ENCODE results near the gene POLR3H. TPM values are rescaled to one million over a fixed set of nuclear protein-coding genes. Genes with fewer than 3 reads are reported as not detected.
"Not testable (repeated sequence)": the region's sequence is repeated elsewhere in the genome, so short reads cannot be mapped to it uniquely, and the experiment has no call there.

POLR3H gene
- total RNA-seq (2014; rRNA removed; shearing (Covaris generic)), result 18.6 and 19.0 TPM in 2 replicates
- polyA plus RNA-seq (2016; fragmentation: Nextera tagmentation; extraction: Ambion mirVana), result 26.5 and 28.7 TPM in 2 replicates
- long read RNA-seq, full-length matches to known transcripts, result 18 of 25 reads
- long read RNA-seq, partial matches to known transcripts, result 1 of 25 reads
- long read RNA-seq, other reads (novel, unspliced or antisense), result 6 of 25 reads

DNA sequence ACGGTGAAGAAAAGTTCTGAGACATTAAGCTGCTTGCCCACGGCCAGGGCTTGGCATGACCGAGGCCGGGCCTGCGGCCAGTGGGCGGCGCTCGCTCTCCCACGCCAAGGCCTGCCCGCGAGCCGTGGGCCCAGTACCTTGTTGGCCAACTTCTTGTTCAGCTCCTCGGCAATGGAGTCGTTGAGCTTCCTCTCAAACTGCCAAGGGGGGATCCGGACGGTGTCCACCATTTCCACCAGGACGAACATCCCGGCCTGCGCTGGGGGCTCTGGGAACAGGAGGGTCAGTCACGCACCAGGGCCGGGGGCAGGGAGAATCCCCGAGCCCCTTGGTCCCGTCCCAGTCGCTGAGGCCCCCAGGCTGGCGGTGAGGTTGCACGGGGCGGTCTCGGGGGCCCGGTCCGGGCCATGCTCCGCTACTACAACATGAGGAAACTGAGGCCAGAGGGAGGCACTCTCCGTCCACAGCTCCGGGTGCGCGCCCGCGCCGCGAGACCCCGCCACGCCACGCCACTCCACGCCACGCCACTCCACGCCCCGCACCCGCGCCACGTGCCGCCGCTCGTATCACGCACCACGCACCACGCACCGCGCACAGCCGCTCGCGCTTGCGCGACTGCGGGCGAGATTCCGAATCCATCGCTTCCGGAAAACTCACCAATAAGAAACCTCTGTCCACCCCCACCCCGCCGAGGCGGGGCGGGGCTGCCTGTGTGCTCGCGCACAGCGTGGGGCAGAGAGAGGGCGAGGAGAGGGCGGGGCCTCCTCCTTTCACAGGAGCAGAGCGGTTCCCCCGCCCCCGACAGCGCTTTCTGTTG, at the start of gene POLR3H:
Gene POLR3H, minus strand, starts transcription at position 617 of the 817 bp plus-strand sequence. Its CDS starts 369 bp downstream, at position 248.
- TF ChIP-seq, protein P1, sequence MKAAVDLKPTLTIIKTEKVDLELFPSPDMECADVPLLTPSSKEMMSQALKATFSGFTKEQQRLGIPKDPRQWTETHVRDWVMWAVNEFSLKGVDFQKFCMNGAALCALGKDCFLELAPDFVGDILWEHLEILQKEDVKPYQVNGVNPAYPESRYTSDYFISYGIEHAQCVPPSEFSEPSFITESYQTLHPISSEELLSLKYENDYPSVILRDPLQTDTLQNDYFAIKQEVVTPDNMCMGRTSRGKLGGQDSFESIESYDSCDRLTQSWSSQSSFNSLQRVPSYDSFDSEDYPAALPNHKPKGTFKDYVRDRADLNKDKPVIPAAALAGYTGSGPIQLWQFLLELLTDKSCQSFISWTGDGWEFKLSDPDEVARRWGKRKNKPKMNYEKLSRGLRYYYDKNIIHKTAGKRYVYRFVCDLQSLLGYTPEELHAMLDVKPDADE (IDR thresholded peaks at IDR 0.05), result no peak
- TF ChIP-seq NANOG (IDR thresholded peaks at IDR 0.05; ENCODE audit: borderline replicate concordance) (no peak), ZNF331 (CRISPR knock-in tag; IDR thresholded peaks at IDR 0.05; ENCODE audit: low read depth) (no peak), CTCF (conservative IDR thresholded peaks at IDR 0.05; ENCODE audit: low read depth in 2 of 2) (peak; percentile 55 to 75), CREB1 (CRISPR knock-in tag; IDR thresholded peaks at IDR 0.05; ENCODE audit: low read depth) (peak; percentile 43; the same call in 1 of the 2 replicates), POLR2AphosphoS5 (IDR thresholded peaks at IDR 0.05; ENCODE audit: low read depth) (peak; percentile 73)
- Mint-ChIP-seq H3K27ac (peak within 1 kb of the TSS; percentile 95), H3K9me3 (no peaks in the 10 kb centered on the region; the same call in 2 of the 3 replicates), H3K4me1 (peaks cover 21% of the 10 kb centered on the region), H3K27me3 (ENCODE audit: insufficient read depth, low read depth, poor library complexity) (peaks cover 9% of the 10 kb centered on the region), H3K4me3 (peak within 1 kb of the TSS; percentile 96), H3K36me3 (ENCODE audit: low read depth) (peaks cover 19% of the 10 kb centered on the region)
- Histone ChIP-seq H3K4me2 (peak within 1 kb of the TSS; percentile 72), H3K4me1 (ENCODE audit: insufficient read depth) (peaks cover 7% of the 10 kb centered on the region; the same call in 1 of the 2 replicates), H3K79me2 (replicated peaks; ENCODE audit: insufficient read depth) (peaks cover 44% of the 10 kb centered on the region), H3F3A (replicated peaks; ENCODE audit: low read depth) (0 out of 2 replicates have a peak, but pooled peaks cover 13% of the 10 kb centered on the region), H3K9me2 (ENCODE audit: insufficient read depth) (no peaks in the 10 kb centered on the region), H3K27ac (ENCODE audit: low read depth) (peak within 1 kb of the TSS; percentile 69), H3K36me3 (ENCODE audit: insufficient read depth) (no peaks in the 10 kb centered on the region), H4K20me1 (replicated peaks; ENCODE audit: insufficient read depth) (peaks cover 4% of the 10 kb centered on the region), H2AFZ (peak within 1 kb of the TSS; percentile 38), H3K27me3 (ENCODE audit: insufficient read depth) (no peaks in the 10 kb centered on the region), H3K4me3 (peak within 1 kb of the TSS; percentile 78)
- peak; percentile 99 for DNase-seq (ENCODE audit: low spot score)
- ATAC-seq, result peak; percentile 93

DNA sequence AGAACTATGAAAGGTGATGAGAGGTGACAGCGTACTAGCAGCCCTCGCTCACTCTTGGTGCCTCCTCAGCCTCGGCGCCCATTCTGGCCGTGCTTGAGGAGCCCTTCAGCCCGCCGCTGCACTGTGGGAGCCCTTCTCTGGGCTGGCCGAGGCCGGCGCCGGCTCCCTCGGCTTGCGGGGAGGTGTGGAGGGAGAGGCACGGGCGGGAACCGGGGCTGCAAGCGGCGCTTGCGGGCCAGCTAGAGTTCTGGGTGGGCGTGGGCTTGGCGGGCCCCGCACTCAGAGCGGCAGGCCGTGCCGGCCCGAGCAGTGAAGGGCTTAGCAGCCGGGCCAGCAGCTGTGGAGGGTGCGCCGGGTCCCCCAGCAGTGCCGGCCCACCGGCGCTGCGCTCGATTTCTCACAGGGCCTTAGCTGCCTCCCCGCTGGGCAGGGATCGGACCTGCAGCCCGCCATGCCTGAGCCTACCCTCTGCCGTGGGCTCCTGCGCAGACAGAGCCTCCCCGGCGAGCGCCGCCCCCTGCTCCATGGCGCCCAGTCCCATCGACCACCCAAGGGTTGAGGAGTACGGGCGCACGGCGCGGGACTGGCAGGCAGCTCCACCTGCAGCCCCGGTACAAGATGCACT, 49.2 kb upstream of the POLR3H start:
- ATAC-seq; H3K4me3 Mint-ChIP-seq; H3K27ac ChIP-seq (ENCODE audit: low read depth); H3K9me3 Mint-ChIP-seq; H3K36me3 ChIP-seq (ENCODE audit: insufficient read depth); H2AFZ ChIP-seq; H3K27ac Mint-ChIP-seq; H3K79me2 ChIP-seq (replicated peaks; ENCODE audit: insufficient read depth); H3K4me1 ChIP-seq (ENCODE audit: insufficient read depth); H3K36me3 Mint-ChIP-seq (ENCODE audit: low read depth); H3K27me3 ChIP-seq (ENCODE audit: insufficient read depth); H3K4me2 ChIP-seq; H4K20me1 ChIP-seq (replicated peaks; ENCODE audit: insufficient read depth); DNase-seq (ENCODE audit: low spot score); H3K4me3 ChIP-seq; H3K9me2 ChIP-seq (ENCODE audit: insufficient read depth): not testable (repeated sequence)
- Mint-ChIP-seq H3K27me3 (ENCODE audit: insufficient read depth, low read depth, poor library complexity) (peaks cover 22% of the 10 kb centered on the region), H3K4me1 (peaks cover 10% of the 10 kb centered on the region; the same call in 2 of the 3 replicates)
- H3F3A ChIP-seq (replicated peaks; ENCODE audit: low read depth), result peaks cover 10% of the 10 kb centered on the region; the same call in 1 of the 2 replicates
